Astrocyte (in vitro differentiated cells and primary cell): Measurements from ENCODE around the gene MMP19. TPM values are rescaled to one million over a fixed set of nuclear protein-coding genes. Genes with fewer than 3 reads are reported as not detected.

Experiments
- DNase-seq: peaks from one replicate; pipeline ENCODE4 v3.0.0-alpha.2; 2010; ENCODE audit warnings: low read depth
- FAIRE-seq: peaks from 2 replicates; lab custom pipeline; 2011; peaks lifted over from hg19 to GRCh38; lab: Jason Lieb, UNC
- H2AFZ ChIP-seq: 2 replicates; pipeline ENCODE4 v1.6.0; 2012; ENCODE audit warnings: low read depth, low read length, inconsistent platforms
- H3K27ac ChIP-seq: 2 replicates; pipeline ENCODE4 v1.5.1; 2011; ENCODE audit warnings: low read depth, low read length, inconsistent platforms
- H3K27me3 ChIP-seq: 2 replicates; pipeline ENCODE4 v1.6.0; 2011; ENCODE audit warnings: low read length, inconsistent platforms; ENCODE audit not compliant: insufficient read depth
- H3K36me3 ChIP-seq: 2 replicates; pipeline ENCODE4 v1.5.1; 2011; ENCODE audit warnings: low read length, inconsistent platforms; ENCODE audit not compliant: insufficient read depth
- H3K4me1 ChIP-seq: 2 replicates; pipeline ENCODE4 v1.5.1; 2011; ENCODE audit warnings: low read length, inconsistent platforms; ENCODE audit not compliant: insufficient read depth
- H3K4me2 ChIP-seq: 2 replicates; pipeline ENCODE4 v1.6.0; 2012; ENCODE audit warnings: low read length, inconsistent platforms
- H3K4me3 ChIP-seq: 2 replicates; pipeline ENCODE4 v1.5.1; 2011; ENCODE audit warnings: low read depth, mild to moderate bottlenecking, low read length, inconsistent platforms; ENCODE audit not compliant: insufficient read depth
- H3K79me2 ChIP-seq: 2 replicates; pipeline ENCODE4 v1.6.0; 2012; ENCODE audit warnings: mild to moderate bottlenecking, low read length, inconsistent platforms; ENCODE audit not compliant: insufficient read depth
- H3K9ac ChIP-seq: 2 replicates; pipeline ENCODE4 v1.6.0; 2012; ENCODE audit warnings: mild to moderate bottlenecking, low read length, inconsistent platforms
- H3K9me3 ChIP-seq: 2 replicates; pipeline ENCODE4 v1.5.1; 2012; ENCODE audit warnings: low read depth, mild to moderate bottlenecking, low read length, inconsistent platforms; ENCODE audit not compliant: insufficient read depth
- H4K20me1 ChIP-seq: 2 replicates; pipeline ENCODE4 v1.6.0; 2012; ENCODE audit warnings: low read length, inconsistent platforms; ENCODE audit not compliant: insufficient read depth
- H3K27ac Mint-ChIP-seq: one replicate; pipeline ENCODE4 v1.8.0; 2021; ENCODE audit warnings: mild to moderate bottlenecking, mixed read lengths; ENCODE audit not compliant: unreplicated experiment
- H3K27me3 Mint-ChIP-seq: one replicate; pipeline ENCODE4 v1.8.0; 2021; ENCODE audit warnings: low read depth, mixed read lengths; ENCODE audit not compliant: unreplicated experiment
- H3K36me3 Mint-ChIP-seq: one replicate; pipeline ENCODE4 v1.8.0; 2021; ENCODE audit warnings: low read depth, mixed read lengths; ENCODE audit not compliant: unreplicated experiment
- H3K4me1 Mint-ChIP-seq: one replicate; pipeline ENCODE4 v1.8.0; 2021; ENCODE audit warnings: low read depth, mixed read lengths; ENCODE audit not compliant: unreplicated experiment
- H3K4me3 Mint-ChIP-seq: one replicate; pipeline ENCODE4 v1.8.0; 2021; ENCODE audit warnings: mild to moderate bottlenecking, moderate library complexity, mixed read lengths; ENCODE audit not compliant: unreplicated experiment
- H3K9me3 Mint-ChIP-seq: one replicate; pipeline ENCODE4 v1.8.0; 2021; ENCODE audit warnings: mild to moderate bottlenecking, mixed read lengths; ENCODE audit not compliant: unreplicated experiment
- CTCF ChIP-seq: IDR thresholded peaks from 2 replicates; pipeline ENCODE4 v1.5.1; 2011; ENCODE audit warnings: low read depth, mild to moderate bottlenecking, inconsistent platforms, low read length, moderate library complexity; ENCODE audit not compliant: insufficient read depth
- EZH2 ChIP-seq: IDR thresholded peaks from 2 replicates; pipeline ENCODE4 v1.6.1; 2012; ENCODE audit warnings: mild to moderate bottlenecking, low read length, inconsistent platforms; ENCODE audit not compliant: insufficient read depth
- total RNA-seq: library from RNA; stranded (reverse); gene quantifications from 2 replicates; pipeline ENCODE4 v1.2.1, GENCODE V29; 2021

Gene MMP19
- total RNA-seq, 1 donor from 2014 or later: 4.7 TPM

- peak overlapping the region; percentile 99 for H3K27ac ChIP-seq
- H3K4me1 ChIP-seq: peaks cover 32% of the 10 kb centered on the region
- no peaks in the 10 kb centered on the region for H3K27me3 ChIP-seq
- no peak overlapping the region for H3K4me2 ChIP-seq
- H3K4me3 ChIP-seq: no peak overlapping the region
- TF ChIP-seq EZH2 (no peak), CTCF (no peak)
- no peaks in the 10 kb centered on the region for H3K9me3 ChIP-seq
- Mint-ChIP-seq H3K9me3 (peaks cover 6% of the 10 kb centered on the region), H3K27me3 (no peaks in the 10 kb centered on the region), H3K4me3 (no peak overlapping the region), H3K4me1 (peaks cover 43% of the 10 kb centered on the region), H3K27ac (peak overlapping the region; percentile 92), H3K36me3 (peaks cover 4% of the 10 kb centered on the region)
- no peaks in the 10 kb centered on the region for H3K36me3 ChIP-seq
- no peak overlapping the region for H2AFZ ChIP-seq
- no peak overlapping the region for H3K9ac ChIP-seq
- peaks cover 6% of the 10 kb centered on the region for H3K79me2 ChIP-seq
- no peaks in the 10 kb centered on the region for H4K20me1 ChIP-seq
- FAIRE-seq (no peak), DNase-seq (no peak)
Observed at GRCh38 chr12:55845785-55846496, 3.2 kb upstream of the MMP19 start.

- TF ChIP-seq CTCF: no peak
- no peak for TF ChIP-seq EZH2
- no peak overlapping the region for H3K27ac ChIP-seq
- no peak for FAIRE-seq
Observed at GRCh38 chr12:55845361-55845760, 2.6 kb upstream of the MMP19 start.

GRCh38 chr12:55844961-55845360 is 2.2 kb upstream of the MMP19 start:
- no peak overlapping the region for H3K27ac ChIP-seq
- no peak overlapping the region for H3K4me3 ChIP-seq
- no peak for FAIRE-seq
- H3K4me2 ChIP-seq: no peak overlapping the region
- H4K20me1 ChIP-seq: no peaks in the 10 kb centered on the region
- H3K9me3 ChIP-seq: no peaks in the 10 kb centered on the region
- Mint-ChIP-seq H3K27ac (peak overlapping the region; percentile 4), H3K9me3 (peaks cover 6% of the 10 kb centered on the region), H3K36me3 (peaks cover 10% of the 10 kb centered on the region), H3K4me3 (no peak overlapping the region), H3K4me1 (peaks cover 35% of the 10 kb centered on the region), H3K27me3 (no peaks in the 10 kb centered on the region)
- no peak for DNase-seq
- H3K27me3 ChIP-seq: no peaks in the 10 kb centered on the region
- H2AFZ ChIP-seq: no peak overlapping the region
- no peaks in the 10 kb centered on the region for H3K36me3 ChIP-seq
- peaks cover 32% of the 10 kb centered on the region for H3K4me1 ChIP-seq
- TF ChIP-seq EZH2 (no peak), CTCF (no peak)
- no peak overlapping the region for H3K9ac ChIP-seq
- peaks cover 6% of the 10 kb centered on the region for H3K79me2 ChIP-seq

More at GRCh38 chr12:55845361-55845760, 2.6 kb upstream of the MMP19 start:
- no peaks in the 10 kb centered on the region for H4K20me1 ChIP-seq
- peaks cover 6% of the 10 kb centered on the region for H3K9me3 Mint-ChIP-seq
- H3K36me3 ChIP-seq: no peaks in the 10 kb centered on the region
- H3K4me1 ChIP-seq: peaks cover 32% of the 10 kb centered on the region
- no peak overlapping the region for H3K4me3 Mint-ChIP-seq
- no peaks in the 10 kb centered on the region for H3K27me3 ChIP-seq
- H3K4me1 Mint-ChIP-seq: peaks cover 38% of the 10 kb centered on the region
- H3K79me2 ChIP-seq: peaks cover 6% of the 10 kb centered on the region
- no peak overlapping the region for H3K4me2 ChIP-seq
- no peaks in the 10 kb centered on the region for H3K27me3 Mint-ChIP-seq
- no peak for DNase-seq
- H3K4me3 ChIP-seq: no peak overlapping the region
- peaks cover 10% of the 10 kb centered on the region for H3K36me3 Mint-ChIP-seq
- no peak overlapping the region for H3K9ac ChIP-seq
- no peak overlapping the region for H2AFZ ChIP-seq
- H3K9me3 ChIP-seq: no peaks in the 10 kb centered on the region
- H3K27ac Mint-ChIP-seq: peak overlapping the region; percentile 89
